ENCODE results near the gene NALCN.

DNA sequence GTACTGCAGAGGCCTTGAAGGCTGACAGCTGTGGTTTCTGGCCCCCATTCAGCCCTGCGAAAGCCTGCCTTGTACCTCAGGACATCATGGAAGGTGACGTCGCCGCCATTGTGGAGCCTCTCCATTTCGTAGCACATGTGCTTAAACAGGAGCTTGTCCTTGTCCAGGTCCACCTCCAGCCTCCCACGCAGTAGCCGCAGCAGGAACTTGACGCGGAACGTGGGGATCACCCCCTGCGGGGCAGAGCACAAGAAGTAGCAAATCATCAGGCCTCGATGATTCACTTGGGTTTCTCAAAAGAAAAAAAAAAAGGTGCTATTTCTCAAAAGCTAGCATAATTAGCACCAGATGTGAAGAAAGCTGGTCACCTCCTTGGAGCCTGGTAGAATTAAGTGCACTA, 351.0 kb downstream of the NALCN start:
- TF ChIP-seq CTCF (IDR thresholded peaks at IDR 0.05; ENCODE audit: insufficient read depth, low read depth, low read length) = no peak
- TF ChIP-seq EZH2 (IDR thresholded peaks at IDR 0.05; ENCODE audit: insufficient read depth, low read length) = no peak

Data from astrocyte (in vitro differentiated cells and primary cell).